Hypothalamus (tissue), 51 donors: ENCODE measurements around the gene CHURC1.
"Not testable (repeated sequence)": the region's sequence is repeated elsewhere in the genome, so short reads cannot be mapped to it uniquely, and the experiment has no call there.

Experiments used
- DNase-seq, 51 donors: peaks; one replicate each; lab custom pipeline; 2025; lab: John Stamatoyannopoulos, UW

Gene CHURC1

DNA sequence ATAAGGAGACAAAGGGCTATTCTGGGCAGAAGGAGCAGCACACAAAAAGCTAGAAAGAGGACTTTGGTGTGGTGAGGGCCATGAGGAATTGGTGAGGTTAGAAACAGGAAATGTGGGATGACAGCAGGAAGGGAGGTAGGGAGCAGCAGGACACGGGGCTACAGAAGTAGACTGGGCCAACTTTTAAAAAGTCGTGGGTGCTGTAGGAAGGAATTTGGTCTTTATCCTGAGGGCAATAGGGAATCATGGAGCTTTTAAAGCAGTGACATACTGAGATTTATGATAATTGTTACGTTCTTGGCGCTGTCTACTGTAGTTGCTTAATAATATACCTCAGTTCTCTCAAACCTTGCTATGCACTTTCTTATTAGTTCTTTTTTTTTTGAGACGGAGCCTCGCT lies 8.2 kb upstream of the CHURC1 start:
- DNase-seq, result no peak

DNA sequence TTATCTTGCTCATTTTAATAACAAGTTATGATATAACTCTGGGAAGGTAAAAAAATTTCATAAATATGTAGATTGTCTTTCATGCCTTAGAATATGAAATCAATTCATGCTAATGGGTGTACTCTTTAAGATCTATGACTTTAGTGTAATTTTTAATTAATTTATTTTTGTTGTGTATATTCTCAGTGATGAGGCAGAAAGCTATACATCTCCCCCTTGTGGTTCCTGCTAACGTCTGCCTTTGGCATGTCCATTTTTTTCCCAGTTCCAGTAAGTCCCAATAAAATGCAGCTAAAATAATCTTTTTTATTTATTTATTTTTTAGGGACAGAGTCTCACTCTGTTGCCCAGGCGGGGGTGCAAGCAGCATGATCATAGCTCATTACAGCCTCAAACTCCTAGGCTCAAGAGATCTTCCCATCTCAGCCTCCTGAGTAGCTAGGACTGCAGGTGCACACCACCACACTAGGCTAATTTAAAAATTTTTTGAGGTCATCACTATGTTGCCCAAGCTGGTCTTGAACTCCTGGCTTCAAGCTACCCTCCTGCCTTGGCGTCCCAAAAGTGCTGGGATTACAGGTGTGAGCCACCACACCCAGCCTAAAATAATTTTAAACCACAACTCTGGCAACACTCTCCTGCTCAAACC lies 3.3 kb upstream of the CHURC1 start:
- no peak for DNase-seq

GRCh38 chr14:64912261-64912660 lies 2.0 kb upstream of the CHURC1 start:
- no peak for DNase-seq

DNA sequence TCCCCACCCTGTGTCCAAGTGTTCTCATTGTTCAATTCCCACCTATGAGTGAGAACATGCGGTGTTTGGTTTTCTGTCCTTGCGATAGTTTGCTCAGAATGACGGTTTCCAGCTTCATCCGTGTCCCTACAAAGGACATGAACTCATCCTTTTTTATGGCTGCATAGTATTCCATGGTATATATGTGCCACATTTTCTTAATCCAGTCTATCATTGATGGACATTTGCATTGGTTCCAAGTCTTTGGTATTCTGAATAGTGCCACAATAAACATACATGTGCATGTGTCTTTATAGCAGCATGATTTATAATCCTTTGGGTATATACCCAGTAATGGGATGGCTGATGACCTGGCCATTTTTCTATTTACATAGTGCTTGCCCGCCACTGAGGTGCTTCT lies 778 bp upstream of the CHURC1 start:
- not testable (repeated sequence) for DNase-seq

DNA sequence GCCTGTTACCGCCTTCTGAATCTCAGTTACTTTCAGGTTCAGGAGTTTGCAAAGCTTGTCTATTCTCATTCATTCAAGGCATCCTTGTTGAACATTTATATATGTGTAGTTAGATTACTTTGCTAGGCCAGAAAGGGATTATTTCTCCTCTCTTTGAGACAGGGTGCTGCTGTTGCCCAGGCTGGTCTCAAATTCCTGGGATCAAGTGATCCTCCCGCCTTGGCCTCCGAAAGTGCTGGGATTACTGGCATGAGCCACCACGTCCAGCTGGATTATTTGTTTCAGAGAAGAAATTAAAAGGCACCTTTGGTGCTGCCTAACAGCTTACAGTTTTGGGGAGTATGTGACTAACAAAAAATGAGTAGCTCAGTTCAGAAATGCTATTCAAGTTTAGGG lies 772 bp downstream of the CHURC1 start:
- DNase-seq, result no peak

DNA sequence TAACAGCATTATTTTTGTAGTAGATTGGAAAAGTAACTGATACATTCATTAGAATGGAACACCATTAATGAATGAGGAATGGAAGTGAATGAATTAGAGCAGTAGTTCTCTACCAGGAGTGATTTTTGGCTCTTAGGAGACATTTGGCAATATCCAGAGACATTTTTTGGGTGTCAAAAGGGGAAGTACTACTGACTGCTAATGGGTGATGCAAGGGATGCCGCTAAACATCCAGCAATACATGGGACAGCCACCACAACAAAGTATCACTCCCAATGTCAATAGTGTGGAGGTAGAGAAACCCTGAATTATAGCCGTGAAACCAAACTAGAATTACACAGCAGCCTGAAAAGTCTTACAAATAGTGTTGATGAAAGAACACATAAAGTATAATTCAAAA lies 1.5 kb downstream of the CHURC1 start:
- no peak for DNase-seq

DNA sequence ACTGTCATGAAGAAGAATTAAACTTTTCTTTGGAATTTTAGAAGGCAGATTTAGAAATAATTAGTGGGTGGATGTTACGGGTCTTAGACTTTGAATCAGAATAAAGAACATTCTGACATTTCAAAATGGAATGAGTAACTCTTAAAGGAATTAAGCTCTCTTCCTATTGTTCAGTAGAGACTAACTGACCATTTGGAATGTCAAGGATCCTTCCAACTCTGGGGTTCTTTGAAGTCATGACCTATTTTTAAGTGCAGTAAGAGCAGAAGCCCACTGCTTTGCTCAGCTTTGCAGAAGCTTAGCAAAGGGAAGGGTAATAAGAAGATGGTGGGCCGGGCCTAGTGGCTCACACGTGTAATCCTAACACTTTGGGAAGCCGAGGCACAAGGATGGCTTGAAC lies 4.0 kb downstream of the CHURC1 start:
- no peak for DNase-seq

- no peak for DNase-seq
Measured at GRCh38 chr14:64919215-64919614, 5.0 kb downstream of the CHURC1 start.

- DNase-seq, result no peak
Measured at GRCh38 chr14:64919618-64920017, 5.4 kb downstream of the CHURC1 start.

- no peak for DNase-seq
Measured at GRCh38 chr14:64920465-64920864, 6.2 kb downstream of the CHURC1 start.

DNA sequence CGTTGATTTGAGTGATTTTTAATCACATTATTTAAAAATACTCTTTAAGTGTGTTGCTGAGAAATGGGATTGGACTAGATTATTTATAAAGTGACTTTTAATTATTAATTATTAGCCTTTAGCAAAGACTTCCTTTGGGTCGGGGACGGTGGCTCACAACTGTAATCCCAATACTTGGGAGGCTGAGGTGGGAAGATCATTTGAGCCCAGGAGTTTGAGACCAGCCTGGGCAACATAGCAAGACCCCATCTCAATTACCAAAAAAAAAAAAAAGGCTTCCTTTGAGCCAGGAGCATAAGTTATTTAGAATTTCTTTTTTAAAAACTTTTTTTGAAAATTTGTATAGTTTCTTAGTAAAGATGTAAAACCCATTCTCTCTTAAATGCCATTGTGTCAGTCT lies 8.8 kb downstream of the CHURC1 start:
- DNase-seq, result no peak

DNA sequence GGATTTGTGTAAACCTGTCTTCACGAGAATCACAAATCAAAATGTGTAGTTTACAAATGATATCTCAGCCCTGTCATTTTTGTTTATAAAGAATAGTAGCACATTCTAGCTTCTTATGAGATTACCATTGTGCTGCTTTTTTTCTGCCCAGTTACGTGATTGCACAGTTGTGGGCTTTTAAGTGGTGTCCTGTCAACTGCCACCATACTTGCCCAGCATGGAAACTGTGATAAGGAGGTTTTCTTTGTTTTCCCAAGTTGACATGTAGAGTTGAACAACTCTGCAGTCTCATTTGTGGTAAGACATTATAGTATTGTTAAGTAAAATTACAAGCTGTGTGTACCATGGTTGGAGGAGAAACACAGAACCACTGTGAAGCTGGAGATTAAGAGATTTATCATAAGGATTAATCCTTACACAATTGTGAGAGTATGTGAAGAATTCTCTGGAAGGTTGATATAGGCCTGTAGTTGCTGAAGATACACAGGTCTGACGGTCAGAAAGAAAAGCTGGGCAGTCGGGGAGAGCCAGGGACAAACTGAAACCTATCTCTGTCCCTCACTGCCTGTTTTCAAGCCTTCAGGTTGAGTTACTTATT lies 12.2 kb downstream of the CHURC1 start:
- no peak for DNase-seq

GRCh38 chr14:64927031-64927430 lies 12.8 kb downstream of the CHURC1 start:
- no peak for DNase-seq

DNA sequence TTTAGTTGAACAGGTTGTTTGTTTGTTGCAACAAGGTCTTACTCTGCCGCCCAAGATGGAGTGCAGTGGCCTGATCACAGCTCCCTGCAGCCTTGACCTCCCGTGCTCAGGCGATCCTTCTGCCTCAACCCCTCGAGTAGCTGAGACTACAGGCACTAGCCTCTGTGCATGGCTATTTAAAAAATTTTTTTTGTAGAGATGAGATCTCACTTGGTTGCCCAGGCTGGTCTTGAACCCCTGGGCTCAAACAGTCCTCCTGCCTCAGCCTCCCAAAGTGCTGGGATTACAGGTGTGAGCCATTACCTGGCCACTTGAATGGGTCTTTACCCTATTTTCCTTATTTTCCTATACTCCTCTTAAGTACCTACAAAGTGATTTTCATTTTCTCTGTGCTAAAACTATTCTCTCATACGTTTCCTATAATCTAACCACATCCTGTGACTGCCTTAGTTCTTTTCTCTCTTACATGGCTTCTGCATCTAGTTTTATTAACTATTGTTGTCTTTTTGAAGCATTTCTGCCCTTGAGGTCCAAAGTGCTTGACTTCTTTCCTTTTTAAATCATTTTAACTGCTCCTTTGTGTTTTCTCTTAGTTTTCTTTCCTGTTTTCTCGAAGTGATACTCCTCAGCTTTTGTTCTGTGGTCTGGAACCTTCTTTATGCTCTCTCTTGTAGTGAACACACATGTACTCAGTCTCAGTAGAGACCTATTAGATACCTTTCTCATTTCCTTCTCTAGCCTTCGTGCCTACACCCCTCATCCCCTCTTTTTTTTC lies 14.2 kb downstream of the CHURC1 start:
- no peak for DNase-seq

- DNase-seq, result no peak
Measured at GRCh38 chr14:64929014-64929359, 14.7 kb downstream of the CHURC1 start.

DNA sequence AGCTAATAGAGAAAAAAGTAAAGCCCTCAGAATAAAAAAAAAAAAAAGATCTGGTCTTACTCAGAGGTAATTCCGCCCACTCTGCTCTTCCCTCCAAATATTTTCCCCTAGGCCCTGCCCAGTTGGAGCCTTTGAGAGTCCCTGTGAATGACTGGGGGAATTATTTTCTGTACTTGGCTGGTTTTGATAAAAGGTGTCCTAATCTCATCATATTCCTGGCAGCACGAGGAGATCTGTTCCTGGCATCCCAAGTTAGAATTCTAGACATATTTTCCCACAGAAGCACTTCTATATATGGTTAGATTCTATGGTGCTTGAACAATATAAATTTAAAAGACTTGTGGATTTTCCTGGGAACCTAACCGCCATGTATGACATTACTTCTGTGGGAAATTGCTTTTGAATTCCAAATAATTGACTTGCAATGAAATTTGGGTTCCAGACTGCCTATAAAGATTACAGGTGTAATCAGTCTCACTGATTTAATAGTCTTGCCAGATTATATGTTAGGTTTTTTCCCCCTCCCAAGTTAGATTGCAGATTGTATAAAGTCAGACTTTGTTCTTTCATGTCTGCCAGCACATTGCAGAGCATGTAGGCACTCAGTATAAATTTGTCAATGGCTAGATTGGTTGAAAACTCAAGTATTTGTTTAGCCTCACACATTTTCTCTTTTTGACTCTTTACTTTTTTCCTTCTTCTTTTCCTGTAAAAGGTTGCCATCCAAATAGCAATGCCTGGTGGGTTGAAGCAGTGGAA lies 16.0 kb downstream of the CHURC1 start:
- DNase-seq, result no peak

DNA sequence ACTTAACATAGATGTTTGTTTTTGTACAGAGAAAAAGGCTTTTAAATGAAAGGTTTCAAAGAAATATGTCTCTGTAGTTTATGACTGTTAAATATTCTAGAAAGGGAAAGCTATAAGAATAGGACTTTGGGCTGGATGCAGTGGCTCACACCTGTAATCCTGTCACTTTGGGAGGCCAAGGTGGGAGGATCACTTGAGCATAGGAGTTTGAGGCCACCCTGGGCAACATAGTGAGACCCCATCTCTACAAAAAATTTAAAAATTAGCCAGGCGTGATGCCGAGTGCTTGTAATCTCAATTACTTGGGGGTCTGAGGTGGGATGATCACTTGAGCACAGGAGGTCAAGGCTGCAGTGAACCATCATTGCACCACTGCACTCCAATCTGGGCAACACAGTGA lies 16.9 kb downstream of the CHURC1 start:
- no peak for DNase-seq

DNA sequence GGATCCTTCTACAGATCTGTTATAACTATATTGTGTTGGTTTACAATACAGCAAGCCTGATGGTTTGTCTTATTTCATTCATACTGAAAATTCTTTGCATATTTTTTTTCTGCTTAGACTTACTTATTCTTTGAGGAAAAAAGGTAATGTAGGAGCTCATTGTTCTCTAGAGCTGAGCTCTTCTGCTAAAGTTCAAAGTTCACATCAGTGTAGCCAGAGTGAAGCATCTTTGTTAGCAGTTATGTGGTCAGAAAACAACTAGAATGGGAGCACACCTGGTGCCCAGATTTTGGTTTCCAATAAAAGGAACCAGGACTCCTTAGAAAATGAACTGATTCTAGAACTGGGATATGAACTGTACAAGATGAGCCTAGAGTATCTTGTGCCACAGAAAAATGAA lies 18.0 kb downstream of the CHURC1 start:
- DNase-seq, result no peak

DNA sequence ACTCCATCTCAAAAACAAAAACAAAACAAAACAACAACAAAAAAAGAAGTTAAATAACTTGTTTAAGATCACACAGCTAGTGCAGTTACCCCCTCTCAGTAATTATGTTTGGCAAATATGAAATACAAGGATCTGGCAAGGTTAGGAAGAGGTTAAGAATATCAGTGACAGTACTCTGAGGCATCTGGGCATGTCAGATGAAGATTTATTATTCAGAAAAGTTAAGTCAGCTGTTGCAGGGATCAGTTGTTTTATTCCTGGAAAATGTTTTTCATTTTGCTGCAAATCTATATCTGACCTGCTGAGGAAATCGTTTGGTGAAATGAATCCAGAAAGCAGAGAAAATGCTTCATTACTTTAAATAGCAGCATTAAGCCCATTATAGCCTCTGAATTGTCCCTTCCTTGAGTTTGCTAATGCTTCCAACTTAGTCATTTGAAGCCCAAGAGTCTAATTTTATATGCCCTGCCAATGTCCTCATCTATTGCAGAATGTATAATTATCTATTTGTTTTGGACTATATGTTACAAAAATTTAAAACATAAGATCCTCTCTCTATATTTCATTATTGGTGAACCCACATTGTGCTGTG lies 20.2 kb downstream of the CHURC1 start:
- no peak for DNase-seq

DNA sequence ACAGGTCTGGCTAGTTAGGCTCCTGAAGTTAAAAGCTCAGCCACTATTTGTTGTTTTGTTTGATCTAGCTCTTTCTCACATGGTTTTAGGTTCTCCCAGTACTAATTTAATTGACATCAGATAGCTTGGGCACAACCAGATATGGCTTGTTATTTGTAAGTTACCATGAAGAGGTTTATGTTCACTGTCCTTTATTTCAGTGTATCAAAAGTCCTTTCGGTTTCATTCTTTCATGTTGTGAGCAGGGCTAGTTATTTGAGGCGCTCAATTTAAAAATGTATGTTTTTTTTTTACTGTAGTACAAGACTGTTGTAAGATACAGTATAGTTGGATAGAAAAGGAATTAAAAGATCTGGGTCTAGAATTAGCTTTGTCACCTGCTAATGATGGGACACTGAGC lies 21.3 kb downstream of the CHURC1 start:
- no peak for DNase-seq

- no peak for DNase-seq
Measured at GRCh38 chr14:64937171-64937820, 23.0 kb downstream of the CHURC1 start.
